H1 (cell line): ENCODE results near the gene CACNB2. TPM values are rescaled to one million over a fixed set of nuclear protein-coding genes. Genes with fewer than 3 reads are reported as not detected.

Source experiments
- POLR2A ChIP-seq, 2 experiments: IDR thresholded peaks; 1 replicate in 1 of 2; 2 replicates in 1 of 2; pipeline ENCODE4 v1.6.1; 2011; ENCODE audit warnings: low read depth in 2 of 2, low read length in 2 of 2, mild to moderate bottlenecking in 2 of 2; ENCODE audit errors: control extremely low read depth in 1 of 2
- SIN3A ChIP-seq, 2 experiments: IDR thresholded peaks in 1 of 2; conservative IDR thresholded peaks in 1 of 2; 2 replicates each; pipeline ENCODE4 v1.6.1; 2011 to 2012; ENCODE audit warnings: low read length in 2 of 2, improper control_type of control experiment in 1 of 2, low read depth in 1 of 2, mild to moderate bottlenecking in 1 of 2
- SP1 ChIP-seq: IDR thresholded peaks from 2 replicates; pipeline ENCODE4 v1.6.1; 2011; ENCODE audit warnings: low read depth, low read length
- polyA plus RNA-seq, 7 experiments: library from polyadenylated mRNA; depleted of rRNA in 3 of 7; stranded (reverse) in 5 of 7; unstranded in 2 of 7; fragments of >200 nt in 5 of 7; fragments of 200-250 nt in 2 of 7; gene quantifications; 1 replicate in 5 of 7; 2 replicates in 1 of 7; 4 replicates in 1 of 7; pipeline versions ENCODE4 v1.2.1 to v1.2.3, GENCODE V29; 2011 to 2013; ENCODE audit warnings: missing spikeins in 2 of 7, mixed read lengths in 2 of 7
- total RNA-seq: library from RNA; stranded (reverse); fragmentation: NEBNext Ultra II Directional; extraction: Animal tissue kit (Norgen Biotek cat#: 25700); gene quantifications from 2 replicates; pipeline ENCODE4 v1.2.1, GENCODE V29; 2021

CACNB2 gene
- total and polyA plus RNA-seq, 2 of the 8 experiments (the other 6 are each of a cell fraction or from before 2014, with no cell fraction given) = 2.4 to 3.2 TPM

DNA sequence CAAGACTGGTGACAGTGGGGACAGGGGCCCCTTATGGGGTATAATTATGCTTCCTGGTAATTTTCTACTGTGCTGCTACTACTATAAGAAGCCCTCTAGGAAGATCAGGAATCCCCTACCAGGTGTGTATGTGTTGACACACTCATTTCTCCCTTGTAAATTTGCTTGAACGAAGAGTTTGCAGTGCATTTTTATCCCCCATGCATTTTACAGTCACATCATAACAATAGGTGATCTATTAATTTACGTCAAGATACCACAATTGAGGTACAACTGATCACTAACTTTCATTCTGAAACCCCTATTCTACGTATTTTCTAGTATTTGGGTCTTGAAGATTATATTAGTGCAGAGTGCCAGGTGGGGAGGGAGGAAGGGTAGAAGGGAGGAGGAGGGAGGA lies 258.9 kb downstream of the CACNB2 start (continued):
- TF ChIP-seq SIN3A (conservative IDR thresholded peaks at IDR 0.05 in 1 of 2, IDR thresholded peaks at IDR 0.05 in 1 of 2; ENCODE audit: low read depth in 1 of 2, low read length in 2 of 2) = no peak
- TF ChIP-seq POLR2A (IDR thresholded peaks at IDR 0.05; ENCODE audit: control extremely low read depth in 1 of 2, low read depth in 2 of 2, low read length in 2 of 2) = no peak
- TF ChIP-seq SP1 = no peak
